ENCODE results near the gene GLCE.
"Not testable (repeated sequence)": the region's sequence is repeated elsewhere in the genome, so short reads cannot be mapped to it uniquely, and the experiment has no call there.

GLCE gene

GRCh38 chr15:69298697-69299441, 138.4 kb downstream of the GLCE start, which contains the start of gene PAQR5:
Gene PAQR5 (plus strand): TSS chr15:69298912. CDS start chr15:69360081, 61,169 bp downstream.
- Histone ChIP-seq H2BK5ac (ENCODE audit: low read length) (no peak within 1 kb of the TSS), H2BK15ac (ENCODE audit: low read length) (peak within 1 kb of the TSS; percentile 68), H3K4ac (ENCODE audit: low read length) (no peak within 1 kb of the TSS), H3K4me2 (ENCODE audit: insufficient read depth, low read length, poor library complexity, severe bottlenecking) (peak within 1 kb of the TSS; percentile 86), H4K8ac (ENCODE audit: low read depth, low read length) (no peak within 1 kb of the TSS), H3K79me1 (ENCODE audit: low read depth, low read length) (no peaks in the 10 kb centered on the region), H3K14ac (ENCODE audit: low read length) (no peak within 1 kb of the TSS), H2AFZ (ENCODE audit: low read length) (peak within 1 kb of the TSS; percentile 79), H3K4me3 (ENCODE audit: low read length in 2 of 2) (peak within 1 kb of the TSS; percentile 9 to 79), H3K23ac (ENCODE audit: low read depth, low read length, poor library complexity) (peak within 1 kb of the TSS; percentile 25), H2AK5ac (ENCODE audit: low read depth, low read length) (peak within 1 kb of the TSS; percentile 80), H2BK120ac (ENCODE audit: low read depth, low read length) (peak within 1 kb of the TSS; percentile 66), H3K9ac (ENCODE audit: low read depth, low read length, poor library complexity) (peak within 1 kb of the TSS; percentile 78), H3K18ac (ENCODE audit: low read length) (peak within 1 kb of the TSS; percentile 91), H3K27ac (replicated peaks; ENCODE audit: low read length) (no peak within 1 kb of the TSS), H3K27me3 (ENCODE audit: control insufficient read depth in 3 of 3, insufficient read depth in 3 of 3, low read depth in 1 of 3, low read length in 3 of 3) (peaks cover 8 to 78% (median 38%) of the 10 kb centered on the region in 3 experiments), H2BK12ac (ENCODE audit: low read length) (no peak within 1 kb of the TSS), H4K91ac (ENCODE audit: low read depth, low read length, poor library complexity) (no peak within 1 kb of the TSS), H3K4me1 (ENCODE audit: control insufficient read depth in 2 of 2, insufficient read depth in 1 of 2, low read depth in 1 of 2, low read length in 2 of 2) (peaks cover 0 to 5% of the 10 kb centered on the region in 2 donors), H3K36me3 (replicated peaks in 1 of 2; ENCODE audit: control insufficient read depth in 2 of 2, insufficient read depth in 2 of 2, low read length in 2 of 2) (no peaks in the 10 kb centered on the region), H3K9me3 (replicated peaks in 1 of 2; ENCODE audit: control insufficient read depth in 2 of 2, insufficient read depth in 1 of 2, low read depth in 1 of 2, low read length in 2 of 2) (no peaks in the 10 kb centered on the region)
- DNase-seq (ENCODE audit: low spot score) = no peak
- WGBS, 2 donors (ENCODE audit: extremely low coverage in 2 of 2, insufficient read length in 2 of 2, insufficient replicate concordance in 1 of 2) = no CpG with 5 or more reads among the region's 74 CpGs

- Histone ChIP-seq H3K14ac (ENCODE audit: low read length) (no peak overlapping the region), H3K4me1 (ENCODE audit: control insufficient read depth in 2 of 2, insufficient read depth in 1 of 2, low read depth in 1 of 2, low read length in 2 of 2) (peaks cover 0 to 5% of the 10 kb centered on the region in 2 donors), H3K36me3 (replicated peaks in 1 of 2; ENCODE audit: control insufficient read depth in 2 of 2, insufficient read depth in 2 of 2, low read length in 2 of 2) (no peaks in the 10 kb centered on the region), H4K8ac (ENCODE audit: low read depth, low read length) (no peak overlapping the region), H3K4ac (ENCODE audit: low read length) (no peak overlapping the region), H2AFZ (ENCODE audit: low read length) (peak overlapping the region; percentile 79), H3K27ac (replicated peaks; ENCODE audit: low read length) (no peak overlapping the region), H3K4me3 (ENCODE audit: low read length in 2 of 2) (peak overlapping the region in 1 of 2 donors; percentile 65), H3K23ac (ENCODE audit: low read depth, low read length, poor library complexity) (peak overlapping the region; percentile 25), H2BK5ac (ENCODE audit: low read length) (no peak overlapping the region), H3K4me2 (ENCODE audit: insufficient read depth, low read length, poor library complexity, severe bottlenecking) (peak overlapping the region; percentile 86), H3K79me1 (ENCODE audit: low read depth, low read length) (no peaks in the 10 kb centered on the region), H3K18ac (ENCODE audit: low read length) (peak overlapping the region; percentile 78), H2AK5ac (ENCODE audit: low read depth, low read length) (peak overlapping the region; percentile 45), H3K27me3 (ENCODE audit: control insufficient read depth in 3 of 3, insufficient read depth in 3 of 3, low read depth in 1 of 3, low read length in 3 of 3) (peaks cover 8 to 75% (median 38%) of the 10 kb centered on the region in 3 experiments), H2BK12ac (ENCODE audit: low read length) (no peak overlapping the region), H2BK120ac (ENCODE audit: low read depth, low read length) (no peak overlapping the region), H3K9ac (ENCODE audit: low read depth, low read length, poor library complexity) (no peak overlapping the region), H2BK15ac (ENCODE audit: low read length) (no peak overlapping the region), H3K9me3 (replicated peaks in 1 of 2; ENCODE audit: control insufficient read depth in 2 of 2, insufficient read depth in 1 of 2, low read depth in 1 of 2, low read length in 2 of 2) (no peaks in the 10 kb centered on the region), H4K91ac (ENCODE audit: low read depth, low read length, poor library complexity) (no peak overlapping the region)
- no CpG with 5 or more reads among the region's 16 CpGs for WGBS, 2 donors (ENCODE audit: extremely low coverage in 2 of 2, insufficient read length in 2 of 2, insufficient replicate concordance in 1 of 2)
- no peak for DNase-seq (ENCODE audit: low spot score)
Measured at GRCh38 chr15:69299451-69299886, 139.0 kb downstream of the GLCE start.

GRCh38 chr15:69299943-69300588, 139.6 kb downstream of the GLCE start:
- Histone ChIP-seq H3K27me3 (ENCODE audit: control insufficient read depth in 3 of 3, insufficient read depth in 3 of 3, low read depth in 1 of 3, low read length in 3 of 3) (peaks cover 8 to 69% (median 38%) of the 10 kb centered on the region in 3 experiments), H4K8ac (ENCODE audit: low read depth, low read length) (no peak overlapping the region), H2BK120ac (ENCODE audit: low read depth, low read length) (no peak overlapping the region), H3K4me1 (ENCODE audit: control insufficient read depth in 2 of 2, insufficient read depth in 1 of 2, low read depth in 1 of 2, low read length in 2 of 2) (peaks cover 0 to 5% of the 10 kb centered on the region in 2 donors), H3K27ac (replicated peaks; ENCODE audit: low read length) (no peak overlapping the region), H3K4me2 (ENCODE audit: insufficient read depth, low read length, poor library complexity, severe bottlenecking) (no peak overlapping the region), H3K79me1 (ENCODE audit: low read depth, low read length) (no peaks in the 10 kb centered on the region), H3K36me3 (replicated peaks in 1 of 2; ENCODE audit: control insufficient read depth in 2 of 2, insufficient read depth in 2 of 2, low read length in 2 of 2) (no peaks in the 10 kb centered on the region), H3K4ac (ENCODE audit: low read length) (no peak overlapping the region), H4K91ac (ENCODE audit: low read depth, low read length, poor library complexity) (no peak overlapping the region), H3K9me3 (replicated peaks in 1 of 2; ENCODE audit: control insufficient read depth in 2 of 2, insufficient read depth in 1 of 2, low read depth in 1 of 2, low read length in 2 of 2) (no peaks in the 10 kb centered on the region), H3K18ac (ENCODE audit: low read length) (no peak overlapping the region), H2BK15ac (ENCODE audit: low read length) (no peak overlapping the region), H3K4me3 (ENCODE audit: low read length in 2 of 2) (no peak overlapping the region), H2AK5ac (ENCODE audit: low read depth, low read length) (no peak overlapping the region), H3K14ac (ENCODE audit: low read length) (no peak overlapping the region), H2AFZ (ENCODE audit: low read length) (peak overlapping the region; percentile 79), H3K9ac (ENCODE audit: low read depth, low read length, poor library complexity) (no peak overlapping the region), H2BK12ac (ENCODE audit: low read length) (no peak overlapping the region), H2BK5ac (ENCODE audit: low read length) (no peak overlapping the region), H3K23ac (ENCODE audit: low read depth, low read length, poor library complexity) (no peak overlapping the region)
- no CpG with 5 or more reads among the region's 9 CpGs for WGBS, 2 donors (ENCODE audit: extremely low coverage in 2 of 2, insufficient read length in 2 of 2, insufficient replicate concordance in 1 of 2)
- DNase-seq (ENCODE audit: low spot score) = no peak

- not testable (repeated sequence) for DNase-seq (ENCODE audit: low spot score); H2BK5ac ChIP-seq (ENCODE audit: low read length); H3K14ac ChIP-seq (ENCODE audit: low read length); H4K8ac ChIP-seq (ENCODE audit: low read depth, low read length); H2AK5ac ChIP-seq (ENCODE audit: low read depth, low read length); H3K9ac ChIP-seq (ENCODE audit: low read depth, low read length, poor library complexity); H3K79me1 ChIP-seq (ENCODE audit: low read depth, low read length); H3K4me3 ChIP-seq (ENCODE audit: low read length in 2 of 2); H3K9me3 ChIP-seq (replicated peaks in 1 of 2; ENCODE audit: control insufficient read depth in 2 of 2, insufficient read depth in 1 of 2, low read depth in 1 of 2, low read length in 2 of 2); H3K23ac ChIP-seq (ENCODE audit: low read depth, low read length, poor library complexity); H2BK120ac ChIP-seq (ENCODE audit: low read depth, low read length); H3K4me1 ChIP-seq (ENCODE audit: control insufficient read depth in 2 of 2, insufficient read depth in 1 of 2, low read depth in 1 of 2, low read length in 2 of 2); H2BK15ac ChIP-seq (ENCODE audit: low read length); H3K27ac ChIP-seq (replicated peaks; ENCODE audit: low read length); H3K36me3 ChIP-seq (replicated peaks in 1 of 2; ENCODE audit: control insufficient read depth in 2 of 2, insufficient read depth in 2 of 2, low read length in 2 of 2); H3K18ac ChIP-seq (ENCODE audit: low read length); H3K4me2 ChIP-seq (ENCODE audit: insufficient read depth, low read length, poor library complexity, severe bottlenecking); H2AFZ ChIP-seq (ENCODE audit: low read length); H2BK12ac ChIP-seq (ENCODE audit: low read length); H3K4ac ChIP-seq (ENCODE audit: low read length); H4K91ac ChIP-seq (ENCODE audit: low read depth, low read length, poor library complexity)
- H3K27me3 ChIP-seq (ENCODE audit: control insufficient read depth in 3 of 3, insufficient read depth in 3 of 3, low read depth in 1 of 3, low read length in 3 of 3) = peaks cover 8 to 59% (median 38%) of the 10 kb centered on the region in 3 experiments
- WGBS, 2 donors (ENCODE audit: extremely low coverage in 2 of 2, insufficient read length in 2 of 2, insufficient replicate concordance in 1 of 2) = no CpG with 5 or more reads among the region's 8 CpGs
Measured at GRCh38 chr15:69301101-69301500, 140.7 kb downstream of the GLCE start.

Measured in neuronal stem cell (in vitro differentiated cells).